GM12874 (cell line): ENCODE data around the gene DLX2.

Source experiments
- TF ChIP-seq, protein P1 (sequence below): IDR thresholded peaks from 2 replicates; pipeline ENCODE4 v1.5.1; 2011; ENCODE audit warnings: low read depth, mild to moderate bottlenecking, control low read depth, low read length, moderate library complexity; ENCODE audit not compliant: insufficient read depth

The DLX2 gene

DNA sequence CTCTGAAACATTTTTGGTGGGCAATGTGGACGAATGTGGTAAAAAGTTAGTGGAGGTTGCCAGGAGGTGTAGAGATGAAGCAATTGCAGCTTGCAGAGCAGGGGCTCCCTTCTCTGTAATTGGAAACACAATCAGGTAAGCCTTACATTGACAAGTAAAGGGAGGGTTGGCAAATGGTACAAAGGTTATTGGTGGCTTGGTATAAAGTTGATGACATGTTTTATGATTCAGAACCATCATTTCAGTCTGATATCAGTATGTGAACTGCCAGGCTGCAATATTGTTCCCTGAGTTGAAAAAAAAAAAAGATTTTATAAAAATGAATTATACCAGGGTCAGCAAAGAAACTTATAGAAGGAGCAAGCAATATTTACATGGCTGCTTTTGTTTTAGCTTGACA lies 31.8 kb downstream of the DLX2 start:
- TF ChIP-seq, protein P1, sequence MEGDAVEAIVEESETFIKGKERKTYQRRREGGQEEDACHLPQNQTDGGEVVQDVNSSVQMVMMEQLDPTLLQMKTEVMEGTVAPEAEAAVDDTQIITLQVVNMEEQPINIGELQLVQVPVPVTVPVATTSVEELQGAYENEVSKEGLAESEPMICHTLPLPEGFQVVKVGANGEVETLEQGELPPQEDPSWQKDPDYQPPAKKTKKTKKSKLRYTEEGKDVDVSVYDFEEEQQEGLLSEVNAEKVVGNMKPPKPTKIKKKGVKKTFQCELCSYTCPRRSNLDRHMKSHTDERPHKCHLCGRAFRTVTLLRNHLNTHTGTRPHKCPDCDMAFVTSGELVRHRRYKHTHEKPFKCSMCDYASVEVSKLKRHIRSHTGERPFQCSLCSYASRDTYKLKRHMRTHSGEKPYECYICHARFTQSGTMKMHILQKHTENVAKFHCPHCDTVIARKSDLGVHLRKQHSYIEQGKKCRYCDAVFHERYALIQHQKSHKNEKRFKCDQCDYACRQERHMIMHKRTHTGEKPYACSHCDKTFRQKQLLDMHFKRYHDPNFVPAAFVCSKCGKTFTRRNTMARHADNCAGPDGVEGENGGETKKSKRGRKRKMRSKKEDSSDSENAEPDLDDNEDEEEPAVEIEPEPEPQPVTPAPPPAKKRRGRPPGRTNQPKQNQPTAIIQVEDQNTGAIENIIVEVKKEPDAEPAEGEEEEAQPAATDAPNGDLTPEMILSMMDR = no peak

DNA sequence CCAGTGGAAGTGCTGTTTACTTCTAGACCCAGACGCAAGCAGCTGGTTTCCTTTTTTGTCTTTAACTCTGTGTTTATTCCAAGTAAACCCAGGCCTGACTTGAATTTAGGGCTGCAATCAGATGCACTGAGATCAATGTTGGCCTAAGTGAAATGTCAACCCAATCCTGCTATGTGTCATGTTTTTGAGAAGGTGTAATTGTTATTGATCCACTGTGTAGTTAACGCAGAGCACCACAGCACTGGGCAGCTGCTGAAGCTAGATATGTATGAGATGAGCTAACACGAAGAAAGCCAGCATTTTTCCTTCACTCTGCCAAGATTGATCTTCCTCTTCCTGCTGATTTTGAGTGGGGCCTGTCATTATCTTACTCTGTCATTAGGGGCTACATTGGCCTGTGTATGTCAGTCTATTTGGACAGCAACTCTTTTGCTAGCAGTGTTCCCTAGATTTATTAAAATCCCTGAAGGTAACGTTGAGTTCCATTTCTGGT lies 36.3 kb downstream of the DLX2 start:
- TF ChIP-seq, protein P1 = no peak

DNA sequence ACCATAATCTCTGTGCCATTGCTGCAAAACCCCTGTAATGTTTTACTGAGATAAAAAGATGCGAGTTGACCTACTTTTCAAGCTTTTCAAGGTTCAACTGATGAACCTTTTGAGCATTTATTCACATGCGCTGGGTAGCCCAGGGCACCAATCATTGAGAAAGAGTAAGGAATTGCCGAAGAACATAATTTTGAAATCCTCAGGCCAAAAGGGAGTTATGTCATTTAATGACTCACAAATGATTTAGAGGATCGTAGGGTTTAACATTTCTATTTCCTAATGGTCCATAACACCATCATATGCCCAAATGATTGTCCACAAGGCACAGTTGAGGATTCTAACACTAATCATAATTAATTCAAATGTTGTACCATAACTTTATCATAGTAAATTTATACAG lies 37.6 kb downstream of the DLX2 start:
- TF ChIP-seq, protein P1 = no peak

DNA sequence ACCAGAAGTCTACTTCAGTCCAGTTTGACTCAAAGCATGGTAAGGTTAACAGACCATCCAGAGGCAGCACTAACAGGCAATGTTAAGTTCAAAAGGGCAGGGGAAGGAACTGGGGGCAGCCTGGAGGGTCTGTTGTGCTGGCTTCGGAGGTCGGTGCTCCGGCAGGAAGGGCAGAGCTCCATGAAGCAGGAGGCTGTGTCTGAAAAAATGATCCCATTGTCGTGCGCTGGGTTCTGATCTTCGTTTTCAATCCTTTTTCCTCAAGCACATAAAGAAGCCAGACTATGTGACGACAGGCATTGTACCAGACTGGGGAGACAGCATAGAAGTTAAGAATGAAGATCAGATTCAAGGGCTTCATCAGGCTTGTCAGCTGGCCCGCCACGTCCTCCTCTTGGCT lies 39.3 kb downstream of the DLX2 start:
- TF ChIP-seq, protein P1 = no peak

DNA sequence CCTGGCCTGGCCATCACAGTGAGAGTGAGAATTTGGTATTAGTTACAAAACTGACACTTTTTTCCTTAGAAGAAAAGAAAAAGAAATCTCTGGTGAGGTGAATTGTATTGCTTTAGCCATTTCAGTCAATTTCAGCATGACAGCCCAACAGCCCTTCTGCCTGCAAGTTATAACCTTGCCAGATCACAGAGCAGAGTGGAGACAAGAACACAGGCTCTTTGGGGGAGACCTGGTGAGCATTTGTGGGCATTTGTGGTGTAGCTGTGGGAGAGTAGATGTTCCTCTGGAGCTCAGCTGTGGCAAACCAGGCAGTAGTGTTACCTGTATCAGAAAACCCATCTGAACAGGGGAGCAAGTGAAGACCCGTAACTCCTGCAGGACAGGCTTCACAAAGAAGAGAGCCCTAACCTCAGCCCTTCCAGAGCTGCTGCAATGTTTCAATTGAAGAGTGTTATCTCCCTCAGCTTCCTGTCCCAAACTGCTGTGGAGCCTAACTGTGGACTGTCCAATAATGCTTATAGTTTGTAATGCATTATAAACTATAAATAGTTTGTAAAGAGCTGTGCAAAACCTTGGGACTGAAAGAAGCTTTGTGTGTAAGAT lies 40.2 kb downstream of the DLX2 start:
- TF ChIP-seq, protein P1 = no peak

DNA sequence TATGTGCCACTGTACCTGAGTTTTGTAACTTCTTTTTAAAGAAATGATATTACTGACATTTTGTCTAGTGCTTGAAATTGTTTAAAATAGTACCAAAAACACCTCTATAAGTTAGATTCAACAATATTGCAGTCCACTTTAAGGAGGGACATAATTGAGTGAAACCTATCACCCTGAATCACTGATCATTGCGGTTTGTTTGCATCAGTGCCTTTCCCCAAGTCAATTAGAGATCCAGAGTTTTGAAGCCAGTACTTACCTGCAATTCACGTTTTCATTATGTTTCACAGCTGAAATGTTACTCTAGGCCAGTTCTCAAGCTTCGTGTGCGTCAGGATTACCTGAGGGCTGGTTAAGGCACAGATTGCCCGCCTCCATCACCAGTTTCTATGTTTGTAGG lies 44.0 kb downstream of the DLX2 start:
- TF ChIP-seq, protein P1 = no peak

DNA sequence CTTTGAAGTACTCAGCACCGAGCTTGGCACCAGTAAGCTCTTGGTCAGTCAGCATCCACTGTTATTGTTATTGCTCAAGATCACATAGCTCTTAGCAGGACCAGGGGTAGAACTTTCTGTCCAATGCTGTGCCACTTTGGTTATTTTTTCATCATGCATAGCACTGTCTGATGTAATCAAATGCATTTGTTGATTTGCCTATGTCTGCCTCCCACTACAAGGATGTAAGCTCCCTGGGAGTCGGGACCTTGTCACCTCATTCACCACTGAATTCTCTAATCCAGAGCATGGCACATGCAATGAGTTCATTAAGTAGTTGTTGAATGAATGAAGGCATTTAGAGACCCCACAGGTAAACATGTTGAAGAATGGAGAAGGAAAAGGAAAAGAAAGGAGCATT lies 46.4 kb downstream of the DLX2 start:
- TF ChIP-seq, protein P1 = no peak

DNA sequence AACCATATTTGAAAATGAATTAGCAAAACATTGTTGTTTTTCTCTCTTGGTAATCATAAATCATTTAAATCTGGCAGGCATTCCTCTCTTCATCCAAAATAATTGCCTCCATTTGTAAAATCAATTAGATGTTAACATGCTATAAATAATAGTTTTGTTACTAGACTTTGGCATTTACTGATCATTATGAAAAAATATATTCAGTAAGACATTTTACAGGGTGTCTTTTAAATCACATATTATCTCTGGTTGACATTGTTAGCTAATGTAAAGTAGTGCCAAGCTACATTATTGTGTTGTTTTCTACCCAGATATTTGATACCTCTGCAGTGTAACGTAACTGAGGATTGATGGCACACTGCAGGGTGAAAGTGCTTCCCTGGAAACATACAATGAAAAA lies 49.2 kb downstream of the DLX2 start:
- TF ChIP-seq, protein P1 = no peak
